Measurements from ENCODE around the gene COL13A1.
A peak's percentile ranks its signal among the peaks of the same experiment; 100 is the strongest.

Gene COL13A1

DNA sequence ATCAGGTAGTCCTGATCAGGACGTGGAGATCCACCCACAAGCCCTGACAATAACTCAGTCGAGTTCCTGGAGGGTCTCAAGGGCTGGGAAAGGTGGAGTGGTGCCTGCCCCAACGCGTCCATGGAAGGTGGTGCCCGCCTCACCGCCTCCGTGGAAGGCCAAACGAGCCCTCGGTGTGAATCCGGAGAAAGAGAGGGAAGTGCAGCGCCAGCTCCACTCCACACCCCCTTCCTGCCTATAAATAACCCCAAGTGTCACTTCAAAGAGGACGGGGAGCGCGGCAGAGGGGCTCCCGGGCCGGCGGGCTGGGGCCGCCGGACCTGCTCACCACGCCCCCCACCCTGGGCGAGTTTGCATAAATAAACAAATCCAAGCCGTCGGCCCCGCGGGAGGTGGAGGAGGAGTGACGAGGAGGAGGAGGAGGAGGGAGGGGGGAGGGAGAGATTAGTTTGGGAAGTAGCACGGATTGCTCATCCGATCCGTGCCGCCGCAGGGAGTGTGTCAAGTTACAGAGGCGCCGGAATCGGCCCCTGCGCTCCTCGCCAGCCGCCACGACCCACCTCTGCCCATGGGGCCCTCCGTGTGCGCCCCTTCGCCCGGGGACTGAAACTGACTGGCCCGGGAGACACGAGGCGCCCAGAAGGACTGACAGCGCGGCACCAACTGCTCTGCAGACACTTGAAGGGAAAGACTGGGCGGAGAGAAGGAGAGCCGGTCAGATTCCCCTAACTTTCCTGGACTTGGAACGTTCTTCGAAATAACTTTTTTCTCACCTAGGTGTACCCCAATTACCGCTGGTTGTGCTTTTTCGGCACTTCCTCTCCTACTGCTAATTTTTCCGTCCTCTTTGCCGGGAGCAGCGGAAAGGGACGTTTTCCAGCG lies at the start of gene COL13A1:
TSS of gene COL13A1 (plus strand) at position 473 of the 882 bp plus-strand sequence. CDS start 518 bp downstream, outside the sequence.
- DNase-seq (ENCODE audit: low read depth, low spot score), result no peak
- Histone ChIP-seq H3K4me1 (ENCODE audit: control insufficient read depth, insufficient read depth, low read length) (peaks cover 8% of the 10 kb centered on the region), H3K4me3 (ENCODE audit: low read length) (peak within 1 kb of the TSS; percentile 61), H3K27ac (ENCODE audit: low read length) (no peak within 1 kb of the TSS), H3K9me3 (ENCODE audit: control insufficient read depth, insufficient read depth, low read length) (no peaks in the 10 kb centered on the region), H3K36me3 (ENCODE audit: control insufficient read depth, insufficient read depth, low read length) (no peaks in the 10 kb centered on the region), H3K27me3 (ENCODE audit: control insufficient read depth, insufficient read depth, low read length) (peaks cover 6% of the 10 kb centered on the region; the same call in 1 of the 2 replicates)
- no CpG with 5 or more reads among the region's 58 CpGs for WGBS (ENCODE audit: insufficient coverage, insufficient read length)

DNA sequence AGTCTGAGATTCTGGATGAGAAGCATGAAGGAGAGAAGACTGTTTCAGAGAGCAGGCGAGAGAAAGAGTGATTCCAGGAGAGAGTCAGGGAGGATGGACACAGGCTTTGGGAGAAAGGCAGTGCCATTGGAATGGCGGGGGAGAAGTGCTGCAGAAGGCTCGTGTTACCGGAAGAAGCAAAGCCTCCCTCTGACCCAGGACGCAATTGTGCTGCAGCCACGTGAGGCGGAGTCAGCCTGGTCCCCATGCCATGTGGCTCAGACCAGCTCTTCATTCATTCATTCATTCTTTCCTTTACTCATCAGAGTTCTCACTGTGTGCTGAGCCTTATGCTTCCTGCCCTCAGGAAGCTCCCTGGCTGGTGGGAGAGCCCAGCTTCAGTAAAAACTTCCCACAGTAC lies 49.2 kb upstream of the COL13A1 start:
- no peak for DNase-seq (ENCODE audit: low read depth, low spot score)
- WGBS (ENCODE audit: insufficient coverage, insufficient read length), result no CpG with 5 or more reads among the region's 7 CpGs
- H3K4me1 ChIP-seq (ENCODE audit: control insufficient read depth, insufficient read depth, low read length), result peaks cover 3% of the 10 kb centered on the region
- no peaks in the 10 kb centered on the region for H3K27me3 ChIP-seq (ENCODE audit: control insufficient read depth, insufficient read depth, low read length)
- no peak overlapping the region for H3K27ac ChIP-seq (ENCODE audit: low read length)
- H3K36me3 ChIP-seq (ENCODE audit: control insufficient read depth, insufficient read depth, low read length), result no peaks in the 10 kb centered on the region
- H3K4me3 ChIP-seq (ENCODE audit: low read length), result no peak overlapping the region
- no peaks in the 10 kb centered on the region for H3K9me3 ChIP-seq (ENCODE audit: control insufficient read depth, insufficient read depth, low read length)

DNA sequence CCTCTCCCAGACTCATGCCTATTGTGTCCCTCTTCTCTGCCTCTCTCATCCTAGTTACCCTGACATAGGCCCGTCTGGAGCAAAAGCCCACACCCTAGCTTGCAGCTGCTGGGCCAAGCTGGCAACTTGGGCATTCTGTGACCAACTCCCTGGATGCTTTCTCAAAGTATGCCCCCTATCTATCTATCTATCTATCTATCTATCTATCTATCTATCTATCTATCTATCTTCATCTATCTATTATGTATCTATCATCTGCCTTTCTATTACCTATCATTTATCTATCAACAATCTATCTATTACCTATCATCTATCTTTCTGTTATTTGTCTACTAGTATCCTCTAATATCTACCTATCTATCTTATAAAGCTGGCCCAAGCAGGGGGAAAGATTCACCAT lies 45.4 kb upstream of the COL13A1 start:
- Histone ChIP-seq H3K36me3 (ENCODE audit: control insufficient read depth, insufficient read depth, low read length) (no peaks in the 10 kb centered on the region), H3K4me3 (ENCODE audit: low read length) (no peak overlapping the region), H3K9me3 (ENCODE audit: control insufficient read depth, insufficient read depth, low read length) (no peaks in the 10 kb centered on the region), H3K27ac (ENCODE audit: low read length) (no peak overlapping the region), H3K4me1 (ENCODE audit: control insufficient read depth, insufficient read depth, low read length) (peaks cover 3% of the 10 kb centered on the region), H3K27me3 (ENCODE audit: control insufficient read depth, insufficient read depth, low read length) (no peaks in the 10 kb centered on the region)
- DNase-seq (ENCODE audit: low read depth, low spot score), result no peak
- WGBS (ENCODE audit: insufficient coverage, insufficient read length), result no CpG with 5 or more reads among the region's 1 CpG

DNA sequence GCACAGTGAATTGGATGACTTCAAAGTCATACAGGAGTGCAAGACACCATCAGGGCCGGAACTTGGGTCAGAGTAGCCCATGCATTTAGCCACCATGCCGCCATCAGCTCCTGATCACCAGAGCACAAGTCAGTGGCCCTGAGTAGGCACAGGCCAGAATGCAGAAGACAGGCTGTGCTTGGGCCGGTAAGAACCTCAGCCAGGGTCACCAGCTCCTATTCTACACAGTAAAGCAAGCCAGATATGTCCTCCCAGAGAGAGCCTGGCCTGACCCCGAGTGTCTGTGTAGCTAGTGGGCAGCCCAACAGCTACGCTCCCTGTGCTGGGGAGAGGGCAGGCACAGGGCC lies 44.5 kb upstream of the COL13A1 start:
- Histone ChIP-seq H3K4me3 (ENCODE audit: low read length) (no peak overlapping the region), H3K27ac (ENCODE audit: low read length) (no peak overlapping the region), H3K36me3 (ENCODE audit: control insufficient read depth, insufficient read depth, low read length) (no peaks in the 10 kb centered on the region), H3K4me1 (ENCODE audit: control insufficient read depth, insufficient read depth, low read length) (peaks cover 3% of the 10 kb centered on the region), H3K27me3 (ENCODE audit: control insufficient read depth, insufficient read depth, low read length) (no peaks in the 10 kb centered on the region), H3K9me3 (ENCODE audit: control insufficient read depth, insufficient read depth, low read length) (no peaks in the 10 kb centered on the region)
- WGBS (ENCODE audit: insufficient coverage, insufficient read length), result no CpG with 5 or more reads among the region's 5 CpGs
- DNase-seq (ENCODE audit: low read depth, low spot score), result no peak

DNA sequence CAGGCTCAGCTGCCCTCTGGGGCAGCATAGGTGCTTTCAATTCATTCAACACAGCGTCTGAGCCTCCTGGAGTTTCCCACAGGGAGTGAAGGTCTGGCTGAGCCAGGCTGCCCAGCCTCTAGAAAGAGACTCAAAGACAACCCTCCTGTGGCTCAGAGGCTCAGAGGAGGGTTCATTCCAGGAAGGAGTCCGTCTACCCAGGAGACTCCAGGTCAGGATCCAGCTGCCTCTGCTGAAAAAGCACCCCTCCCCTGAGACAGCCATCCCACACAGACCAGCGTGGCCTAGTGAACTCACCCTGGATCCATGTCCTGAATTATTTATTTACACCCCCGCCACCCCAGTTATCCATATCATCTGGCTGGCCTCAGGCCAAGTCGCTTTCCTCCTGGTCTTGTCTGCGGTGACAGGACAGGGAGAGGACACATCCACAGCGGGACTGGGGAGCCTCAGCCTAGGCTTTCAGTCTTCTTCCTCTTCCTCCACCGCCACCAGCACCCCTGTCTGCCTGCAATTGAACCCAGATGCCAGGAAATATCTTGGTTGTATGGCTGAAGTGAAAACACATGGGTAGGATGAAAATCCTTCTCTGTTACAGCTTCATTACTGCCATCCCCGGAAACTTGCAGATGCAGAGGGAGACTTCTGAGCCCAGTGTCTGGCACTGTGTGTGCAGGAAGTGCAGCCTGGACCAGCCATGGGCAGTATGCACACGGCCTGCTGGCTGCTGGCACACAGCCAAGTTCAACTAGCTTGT lies 44.0 kb upstream of the COL13A1 start:
- no CpG with 5 or more reads among the region's 10 CpGs for WGBS (ENCODE audit: insufficient coverage, insufficient read length)
- DNase-seq (ENCODE audit: low read depth, low spot score), result no peak

DNA sequence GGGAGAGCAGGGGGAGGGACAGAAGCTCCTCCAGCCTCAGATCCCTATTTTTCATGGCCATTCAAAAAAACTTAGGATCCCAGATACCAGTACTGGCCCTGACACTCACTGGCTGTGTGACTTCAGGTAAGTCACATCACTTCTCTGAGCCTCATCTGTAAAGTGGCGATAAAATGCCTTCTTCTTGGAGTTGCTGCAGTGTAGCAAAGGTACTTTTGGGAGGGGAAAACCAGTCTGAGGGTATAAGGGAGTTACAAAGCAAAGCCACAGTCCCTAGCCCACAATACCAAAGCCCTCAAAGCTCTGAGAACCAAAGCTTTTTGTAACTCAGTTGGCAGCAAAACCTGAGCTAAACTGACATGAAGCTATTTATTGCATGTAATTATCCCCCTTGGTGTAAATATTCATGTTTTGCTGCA lies 43.4 kb upstream of the COL13A1 start:
- H3K27ac ChIP-seq (ENCODE audit: low read length), result no peak overlapping the region
- no peaks in the 10 kb centered on the region for H3K27me3 ChIP-seq (ENCODE audit: control insufficient read depth, insufficient read depth, low read length)
- no CpG with 5 or more reads among the region's 1 CpG for WGBS (ENCODE audit: insufficient coverage, insufficient read length)
- no peaks in the 10 kb centered on the region for H3K9me3 ChIP-seq (ENCODE audit: control insufficient read depth, insufficient read depth, low read length)
- DNase-seq (ENCODE audit: low read depth, low spot score), result no peak
- H3K36me3 ChIP-seq (ENCODE audit: control insufficient read depth, insufficient read depth, low read length), result no peaks in the 10 kb centered on the region
- no peaks in the 10 kb centered on the region for H3K4me1 ChIP-seq (ENCODE audit: control insufficient read depth, insufficient read depth, low read length)
- H3K4me3 ChIP-seq (ENCODE audit: low read length), result no peak overlapping the region

More for the DNA sequence above, 44.0 kb upstream of the COL13A1 start:
- H3K27me3 ChIP-seq (ENCODE audit: control insufficient read depth, insufficient read depth, low read length), result no peaks in the 10 kb centered on the region
- no peak overlapping the region for H3K27ac ChIP-seq (ENCODE audit: low read length)
- no peaks in the 10 kb centered on the region for H3K36me3 ChIP-seq (ENCODE audit: control insufficient read depth, insufficient read depth, low read length)
- H3K4me3 ChIP-seq (ENCODE audit: low read length), result no peak overlapping the region
- no peaks in the 10 kb centered on the region for H3K4me1 ChIP-seq (ENCODE audit: control insufficient read depth, insufficient read depth, low read length)
- H3K9me3 ChIP-seq (ENCODE audit: control insufficient read depth, insufficient read depth, low read length), result no peaks in the 10 kb centered on the region

DNA sequence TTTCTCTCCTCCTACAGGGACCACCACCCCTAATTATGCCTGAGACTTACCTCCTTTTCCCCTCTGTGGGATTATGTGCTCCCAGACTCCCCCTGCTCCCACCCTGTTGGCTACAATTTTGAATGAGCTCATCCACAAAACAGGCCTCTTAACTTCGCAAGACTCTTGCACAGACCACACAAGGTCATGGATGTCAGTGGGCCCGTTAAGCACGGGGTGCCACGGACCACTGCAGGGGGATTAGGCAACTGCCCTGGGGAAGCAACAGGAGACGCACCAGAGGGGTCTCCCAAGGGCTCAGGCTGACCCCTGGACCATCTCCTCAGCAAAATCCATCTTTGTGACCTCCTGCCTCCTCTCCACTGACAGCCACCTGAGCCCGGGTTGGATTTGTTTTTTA lies 42.1 kb upstream of the COL13A1 start:
- Histone ChIP-seq H3K36me3 (ENCODE audit: control insufficient read depth, insufficient read depth, low read length) (no peaks in the 10 kb centered on the region), H3K9me3 (ENCODE audit: control insufficient read depth, insufficient read depth, low read length) (no peaks in the 10 kb centered on the region), H3K27ac (ENCODE audit: low read length) (no peak overlapping the region), H3K4me1 (ENCODE audit: control insufficient read depth, insufficient read depth, low read length) (no peaks in the 10 kb centered on the region), H3K27me3 (ENCODE audit: control insufficient read depth, insufficient read depth, low read length) (no peaks in the 10 kb centered on the region), H3K4me3 (ENCODE audit: low read length) (no peak overlapping the region)
- no peak for DNase-seq (ENCODE audit: low read depth, low spot score)
- no CpG with 5 or more reads among the region's 6 CpGs for WGBS (ENCODE audit: insufficient coverage, insufficient read length)

DNA sequence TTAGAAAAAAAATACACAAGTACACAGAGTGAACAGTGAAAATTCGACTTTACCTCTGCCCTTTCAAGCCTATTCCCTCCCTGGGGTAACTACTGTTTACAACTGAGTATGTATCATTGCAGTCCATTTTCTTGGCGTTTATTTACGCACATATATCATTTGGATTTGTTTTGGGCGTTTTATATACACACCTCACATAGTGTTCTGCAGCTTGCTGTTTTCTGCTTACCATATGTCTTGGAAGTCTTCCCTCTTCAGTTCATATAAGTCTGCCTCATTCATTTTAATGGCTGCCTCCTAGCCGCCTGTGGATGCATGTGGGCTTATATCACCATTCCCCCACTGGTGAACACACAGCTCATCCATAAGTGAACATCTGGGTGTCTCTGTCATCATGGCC lies 41.6 kb upstream of the COL13A1 start:
- Histone ChIP-seq H3K9me3 (ENCODE audit: control insufficient read depth, insufficient read depth, low read length) (no peaks in the 10 kb centered on the region), H3K27ac (ENCODE audit: low read length) (no peak overlapping the region), H3K27me3 (ENCODE audit: control insufficient read depth, insufficient read depth, low read length) (no peaks in the 10 kb centered on the region), H3K4me1 (ENCODE audit: control insufficient read depth, insufficient read depth, low read length) (no peaks in the 10 kb centered on the region), H3K4me3 (ENCODE audit: low read length) (no peak overlapping the region), H3K36me3 (ENCODE audit: control insufficient read depth, insufficient read depth, low read length) (no peaks in the 10 kb centered on the region)
- no CpG with 5 or more reads among the region's 5 CpGs for WGBS (ENCODE audit: insufficient coverage, insufficient read length)
- DNase-seq (ENCODE audit: low read depth, low spot score), result no peak

DNA sequence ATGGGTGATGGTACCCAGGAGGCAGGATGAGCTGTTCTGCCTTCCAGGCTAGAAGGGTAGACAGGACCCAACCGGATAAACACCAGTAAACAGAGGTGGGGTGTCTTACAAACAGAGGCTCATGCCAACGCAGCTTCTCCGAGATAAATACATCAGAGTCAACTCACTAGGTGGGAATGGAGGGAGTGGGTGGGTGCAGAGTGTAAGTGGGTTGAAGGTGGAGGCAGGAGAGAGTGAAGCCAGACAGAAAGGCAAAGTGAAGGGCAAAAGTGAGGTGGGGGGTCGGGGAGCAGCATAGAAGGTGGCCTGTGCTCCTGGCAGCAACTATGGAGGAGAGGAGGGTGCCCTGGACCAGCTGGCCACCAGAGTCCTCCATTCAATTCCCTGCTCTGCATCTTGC lies 40.4 kb upstream of the COL13A1 start:
- H3K36me3 ChIP-seq (ENCODE audit: control insufficient read depth, insufficient read depth, low read length), result no peaks in the 10 kb centered on the region
- no peaks in the 10 kb centered on the region for H3K9me3 ChIP-seq (ENCODE audit: control insufficient read depth, insufficient read depth, low read length)
- DNase-seq (ENCODE audit: low read depth, low spot score), result no peak
- no peak overlapping the region for H3K27ac ChIP-seq (ENCODE audit: low read length)
- H3K27me3 ChIP-seq (ENCODE audit: control insufficient read depth, insufficient read depth, low read length), result no peaks in the 10 kb centered on the region
- no peaks in the 10 kb centered on the region for H3K4me1 ChIP-seq (ENCODE audit: control insufficient read depth, insufficient read depth, low read length)
- WGBS (ENCODE audit: insufficient coverage, insufficient read length), result no CpG with 5 or more reads among the region's 4 CpGs
- no peak overlapping the region for H3K4me3 ChIP-seq (ENCODE audit: low read length)

DNA sequence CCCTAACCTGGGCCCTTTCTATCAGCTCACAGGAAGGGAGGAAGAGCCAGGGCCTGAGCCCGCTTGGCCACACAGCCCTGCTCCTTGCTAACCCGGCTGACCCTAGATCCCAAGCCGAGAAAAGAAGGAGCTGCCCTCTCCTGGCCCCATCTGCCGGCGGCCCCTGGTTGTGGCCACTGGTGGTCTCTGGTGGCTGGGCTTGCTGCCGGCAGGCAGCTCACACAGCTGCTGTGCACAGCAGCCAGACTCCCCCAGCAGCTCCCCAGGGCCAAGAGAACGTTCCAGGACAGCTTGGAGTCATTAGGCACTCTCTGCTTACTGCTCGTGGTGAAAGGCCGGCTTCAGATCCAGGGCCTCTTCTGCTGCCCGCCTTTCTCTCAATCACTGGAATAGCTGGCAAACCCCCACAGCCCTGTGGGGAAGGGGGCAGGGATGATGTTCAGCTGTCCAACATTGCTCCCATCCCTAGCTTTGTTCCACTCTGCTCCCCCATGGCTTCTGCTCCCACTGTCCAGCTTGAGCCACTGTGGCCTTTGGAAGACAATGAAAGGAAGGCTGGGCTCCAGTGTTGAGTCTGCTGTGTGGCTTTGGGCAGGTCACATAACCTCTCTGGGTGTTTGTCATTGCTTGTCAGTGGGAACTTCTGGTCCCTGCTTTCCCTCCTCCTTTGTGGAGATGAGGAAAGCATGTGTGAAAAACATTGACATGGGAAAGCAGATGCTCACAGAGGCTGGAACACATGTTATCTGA lies 35.4 kb upstream of the COL13A1 start:
- H3K4me3 ChIP-seq (ENCODE audit: low read length), result no peak overlapping the region
- no CpG with 5 or more reads among the region's 10 CpGs for WGBS (ENCODE audit: insufficient coverage, insufficient read length)
- no peaks in the 10 kb centered on the region for H3K9me3 ChIP-seq (ENCODE audit: control insufficient read depth, insufficient read depth, low read length)
- no peak for DNase-seq (ENCODE audit: low read depth, low spot score)
- H3K4me1 ChIP-seq (ENCODE audit: control insufficient read depth, insufficient read depth, low read length), result peaks cover 8% of the 10 kb centered on the region
- H3K27me3 ChIP-seq (ENCODE audit: control insufficient read depth, insufficient read depth, low read length), result no peaks in the 10 kb centered on the region
- no peak overlapping the region for H3K27ac ChIP-seq (ENCODE audit: low read length)
- no peaks in the 10 kb centered on the region for H3K36me3 ChIP-seq (ENCODE audit: control insufficient read depth, insufficient read depth, low read length)

All from iPS DF 6.9 (cell line).